HepG2 (cell line): ENCODE results near the gene PAPOLA. TPM values are rescaled to one million over a fixed set of nuclear protein-coding genes. Genes with fewer than 3 reads are reported as not detected.

Source experiments
- ATAC-seq: fragments of 200-7000 bp; cut with Tn5 transposase; 3 replicates; pipeline ENCODE4 v1.9.1; 2020; ENCODE audit warnings: mild to moderate bottlenecking, moderate library complexity
- BruUV-seq: library from RNA; stranded (reverse); fragments of 400-500 nt; replicated peaks from 2 replicates; lab custom pipeline; 2021; lab: Mats Ljungman, UMichigan
- CTCF ChIA-PET: fragments of 300-600 bp; formaldehyde crosslinking; extraction: SDS; loops from one replicate; lab custom pipeline; 2021; ENCODE audit warnings: low total read pairs, inconsistent platforms, low intra/inter-chr PET ratio; lab: Yijun Ruan, JAX
- POLR2A ChIA-PET: fragments of 350-600 bp; sonication (Branson Sonifier 250); formaldehyde crosslinking; loops from one replicate; lab custom pipeline; 2020; ENCODE audit warnings: antibody characterized with exemption, inconsistent platforms; lab: Yijun Ruan, JAX
- DNase-seq: peaks from one replicate; pipeline ENCODE4 v3.0.0-alpha.2; 2015; ENCODE audit warnings: low spot score
- FAIRE-seq: peaks from 3 replicates; lab custom pipeline; 2011; peaks lifted over from hg19 to GRCh38; lab: Jason Lieb, UNC
- H2AFZ ChIP-seq: one replicate; pipeline ENCODE4 v1.6.1; 2011; ENCODE audit warnings: low read length, inconsistent platforms
- H3K27ac ChIP-seq: fragments of 300-600 bp; 3 replicates; pipeline ENCODE4 v1.8.0; 2011; ENCODE audit warnings: mixed run types, mild to moderate bottlenecking, mixed read lengths, low read length, inconsistent platforms; ENCODE audit not compliant: insufficient read depth; ENCODE audit errors: extremely low read length
- H3K27me3 ChIP-seq, 2 experiments: fragments of 200-600 bp in 1 of 2; 2 replicates in 1 of 2; 3 replicates in 1 of 2; pipeline versions ENCODE4 v1.6.0 to v1.8.0; 2011; ENCODE audit warnings: low read length in 2 of 2, mild to moderate bottlenecking in 2 of 2, moderate library complexity in 2 of 2, inconsistent platforms in 1 of 2; ENCODE audit not compliant: insufficient read depth in 2 of 2, control insufficient read depth in 1 of 2
- H3K36me3 ChIP-seq, 2 experiments: fragments of 200-600 bp in 1 of 2; replicated peaks in 1 of 2; 2 replicates in 1 of 2; 3 replicates in 1 of 2; pipeline versions ENCODE4 v1.5.1 to v1.8.0; 2011; ENCODE audit warnings: low read length in 2 of 2, inconsistent platforms in 1 of 2; ENCODE audit not compliant: insufficient read depth in 2 of 2, control insufficient read depth in 1 of 2
- H3K4me1 ChIP-seq: 2 replicates; pipeline ENCODE4 v1.5.1; 2012; ENCODE audit warnings: low read length, inconsistent platforms; ENCODE audit not compliant: insufficient read depth
- H3K4me2 ChIP-seq: 2 replicates; pipeline ENCODE4 v1.6.0; 2011; ENCODE audit warnings: low read depth, low read length, inconsistent platforms
- H3K4me3 ChIP-seq, 3 experiments: fragments of 200-600 bp in 1 of 3; sonication (generic), shearing (Covaris generic) in 1 of 3; replicated peaks in 1 of 3; 2 replicates each; pipeline ENCODE4 v1.5.1; 2011 to 2016; ENCODE audit warnings: low read length in 3 of 3, inconsistent platforms in 2 of 3, low read depth in 2 of 3, mild to moderate bottlenecking in 2 of 3, control low read depth in 1 of 3, mixed read lengths in 1 of 3; ENCODE audit not compliant: insufficient read depth in 1 of 3
- H3K79me2 ChIP-seq: one replicate; pipeline ENCODE4 v1.6.1; 2011; ENCODE audit warnings: low read length, inconsistent platforms; ENCODE audit not compliant: insufficient read depth
- H3K9ac ChIP-seq: 2 replicates; pipeline ENCODE4 v1.6.0; 2011; ENCODE audit warnings: mild to moderate bottlenecking, low read depth, low read length, inconsistent platforms; ENCODE audit not compliant: insufficient read depth
- H3K9me3 ChIP-seq: 2 replicates; pipeline ENCODE4 v1.5.1; 2012; ENCODE audit warnings: mild to moderate bottlenecking, low read length
- H4K20me1 ChIP-seq: 2 replicates; pipeline ENCODE4 v1.6.0; 2011; ENCODE audit warnings: inconsistent platforms, mild to moderate bottlenecking, low read length, moderate library complexity; ENCODE audit not compliant: insufficient read depth
- AHDC1 ChIP-seq: sonication (generic); formaldehyde crosslinking; IDR thresholded peaks from 2 replicates; pipeline ENCODE4 v1.5.1; 2020; ENCODE audit warnings: mild to moderate bottlenecking, missing genetic modification reagents, borderline replicate concordance
- MIER3 ChIP-seq: IDR thresholded peaks from 2 replicates; pipeline ENCODE4 v1.6.1; 2016; ENCODE audit warnings: missing compliant biosample characterization, borderline replicate concordance
- MYC ChIP-seq: sonication (generic); formaldehyde crosslinking; IDR thresholded peaks from 2 replicates; pipeline ENCODE4 v1.9.0; 2021; ENCODE audit warnings: missing genetic modification reagents, borderline replicate concordance
- NAIF1 ChIP-seq: sonication (generic); formaldehyde crosslinking; IDR thresholded peaks from 2 replicates; pipeline ENCODE4 v1.5.0; 2020; ENCODE audit warnings: mild to moderate bottlenecking, missing genetic modification reagents, borderline replicate concordance
- NFYB ChIP-seq: sonication (generic); formaldehyde crosslinking; IDR thresholded peaks from 2 replicates; pipeline ENCODE4 v1.4.0; 2020; ENCODE audit warnings: missing genetic modification reagents
- SATB2 ChIP-seq: sonication (generic); formaldehyde crosslinking; IDR thresholded peaks from 2 replicates; pipeline ENCODE4 v1.5.0; 2020; ENCODE audit warnings: missing genetic modification reagents
- SNAPC5 ChIP-seq: sonication (generic); formaldehyde crosslinking; IDR thresholded peaks from 2 replicates; pipeline ENCODE4 v1.8.1; 2023; ENCODE audit warnings: mild to moderate bottlenecking, missing genetic modification reagents, borderline replicate concordance
- ZNF335 ChIP-seq: sonication (generic); formaldehyde crosslinking; IDR thresholded peaks from 2 replicates; pipeline ENCODE4 v1.4.0; 2020; ENCODE audit warnings: missing genetic modification reagents
- ZNF430 ChIP-seq: sonication (generic); formaldehyde crosslinking; IDR thresholded peaks from 2 replicates; pipeline ENCODE4 v1.9.0; 2021; ENCODE audit warnings: mild to moderate bottlenecking, missing genetic modification reagents
- WGBS: methylation state at CpG from one replicate; pipeline ENCODE4 v1.1.6; 2017; ENCODE audit warnings: low lambda C conversion rate; 5-methylcytosine and 5-hydroxymethylcytosine counted together
- in situ Hi-C: cut with HindIII; loops from 2 replicates; pipeline ENCODE4 v1.10.0; 2017; ENCODE audit warnings: low pct_unique_long_range_greater_than_20kb; ENCODE audit not compliant: extremely low pct_ligation_motif_present
- intact Hi-C: fragments of 100-400 bp; cut with micrococcal nuclease; formaldehyde crosslinking; loops from one replicate; pipeline ENCODE4 v1.10.0; 2022; ENCODE audit not compliant: unreplicated experiment
- polyA plus RNA-seq, 8 experiments: library from polyadenylated mRNA; depleted of rRNA in 3 of 8; stranded (reverse) in 7 of 8; unstranded in 1 of 8; fragments of >200 nt; fragmentation: Illumina TruSeq in 4 of 8; extraction: Trizol in 4 of 8; gene quantifications; 2 replicates each; pipeline versions ENCODE4 v1.2.1 to v1.2.3, GENCODE V29; 2011 to 2016; ENCODE audit warnings: low read depth in 4 of 8, missing spikeins in 1 of 8, mixed read lengths in 1 of 8; ENCODE audit not compliant: insufficient read depth in 1 of 8
- total RNA-seq, 5 experiments: library from RNA; depleted of rRNA; stranded (reverse); fragments of >200 nt; fragmentation: Illumina TruSeq; extraction: Trizol; gene quantifications; 2 replicates each; pipeline ENCODE4 v1.2.3, GENCODE V29; 2016; ENCODE audit warnings: low read depth in 1 of 5

PAPOLA gene
- total and polyA plus RNA-seq, 2 of the 13 experiments (the other 11 are each of a cell fraction or from before 2014, with no cell fraction given): 103 to 151 TPM

GRCh38 chr14:96582995-96583394 lies 80.8 kb downstream of the PAPOLA start (continued):
- TF ChIP-seq AHDC1 (CRISPR knock-in tag) (no peak), ZNF430 (CRISPR knock-in tag) (no peak)

GRCh38 chr14:96583569-96584041 lies 81.4 kb downstream of the PAPOLA start:
- intact Hi-C loops (loop anchor here (1.0 to 5.0 kb wide), 2 partner anchors 158 to 269 kb away; no protein-coding TSS in a partner anchor), in situ Hi-C loops (loop anchor here (5.0 to 10.0 kb wide), 2 partner anchors 159 to 261 kb away; no protein-coding TSS in a partner anchor)
- H3K4me3 ChIP-seq: no peak overlapping the region
- no peak overlapping the region for H3K27ac ChIP-seq
- no peak overlapping the region for H2AFZ ChIP-seq
- ATAC-seq: peak; percentile 16
- H3K9me3 ChIP-seq: no peaks in the 10 kb centered on the region
- H3K9ac ChIP-seq: no peak overlapping the region
- DNase-seq: no peak
- POLR2A ChIA-PET: no interaction called here
- no peak for FAIRE-seq
- CTCF ChIA-PET: interaction anchor here (1.3 to 2.0 kb wide), 2 partner anchors 158 to 269 kb away, joined by 14 to 15 read pairs; no protein-coding TSS in a partner anchor
- peaks cover 0 to 7% of the 10 kb centered on the region in 2 experiments; a peak in 2 of 5 replicates for H3K27me3 ChIP-seq
- H3K4me2 ChIP-seq: no peak overlapping the region
- no peaks in the 10 kb centered on the region for H4K20me1 ChIP-seq
- no peaks in the 10 kb centered on the region for H3K79me2 ChIP-seq
- 58% methylated on average over 9 of the region's 10 CpGs for WGBS
- 0 out of 2 replicates have a peak, but pooled peaks cover 4% of the 10 kb centered on the region for H3K4me1 ChIP-seq
- BruUV-seq: no TSS peak
- no peaks in the 10 kb centered on the region for H3K36me3 ChIP-seq
- TF ChIP-seq ZNF335 (CRISPR knock-in tag): no peak
- no peak for TF ChIP-seq SNAPC5 (CRISPR knock-in tag)
- no peak for TF ChIP-seq NFYB (CRISPR knock-in tag)
- TF ChIP-seq MIER3 (CRISPR knock-in tag): no peak
- TF ChIP-seq NAIF1 (CRISPR knock-in tag): no peak
- TF ChIP-seq SATB2: no peak
- TF ChIP-seq MYC: no peak
